Erythroblast (primary cell): ENCODE results near the gene RPL11.
A peak's percentile ranks its signal among the peaks of the same experiment; 100 is the strongest.

Source experiments
- DNase-seq, 2 experiments: peaks; one replicate each; lab custom pipeline; 2025; lab: John Stamatoyannopoulos, UW
- GATA1 ChIP-seq: IDR thresholded peaks from 2 replicates; pipeline ENCODE4 v1.6.1; 2011; ENCODE audit warnings: low read depth, mild to moderate bottlenecking, control low read depth, low read length, moderate library complexity
- POLR2A ChIP-seq: IDR thresholded peaks from 2 replicates; pipeline ENCODE4 v1.6.1; 2011; ENCODE audit warnings: mild to moderate bottlenecking, low read length

Gene RPL11

GRCh38 chr1:23736437-23737134 is 45.0 kb downstream of the RPL11 start:
- TF ChIP-seq GATA1 (no peak), POLR2A (no peak)
- DNase-seq = no peak

- TF ChIP-seq POLR2A (peak; percentile 15), GATA1 (no peak)
- peak in 1 of 2 experiments; percentile 43 for DNase-seq
Measured at GRCh38 chr1:23741609-23742008, 50.0 kb downstream of the RPL11 start.

GRCh38 chr1:23742670-23743286 is 51.2 kb downstream of the RPL11 start:
- peak in 1 of 2 experiments; percentile 62 for DNase-seq
- TF ChIP-seq GATA1 (no peak), POLR2A (no peak)

- DNase-seq = peak in 1 of 2 experiments; percentile 83
- TF ChIP-seq GATA1 (no peak), POLR2A (peak; percentile 74)
Measured at GRCh38 chr1:23743287-23744152, 51.9 kb downstream of the RPL11 start, which contains the start of gene ELOA. TSS of gene ELOA (plus strand) at chr1:23743471. CDS start at chr1:23743504, 33 bp downstream.

GRCh38 chr1:23745515-23745914 is 53.9 kb downstream of the RPL11 start:
- TF ChIP-seq POLR2A (no peak), GATA1 (no peak)
- DNase-seq = peak in 1 of 2 experiments; percentile 71
